Measurements from ENCODE around the gene PIP5K1B.

The PIP5K1B gene

GRCh38 chr9:68708513-68708912 is 3.5 kb downstream of the PIP5K1B start:
- DNase-seq (ENCODE audit: low spot score): no peak

DNA sequence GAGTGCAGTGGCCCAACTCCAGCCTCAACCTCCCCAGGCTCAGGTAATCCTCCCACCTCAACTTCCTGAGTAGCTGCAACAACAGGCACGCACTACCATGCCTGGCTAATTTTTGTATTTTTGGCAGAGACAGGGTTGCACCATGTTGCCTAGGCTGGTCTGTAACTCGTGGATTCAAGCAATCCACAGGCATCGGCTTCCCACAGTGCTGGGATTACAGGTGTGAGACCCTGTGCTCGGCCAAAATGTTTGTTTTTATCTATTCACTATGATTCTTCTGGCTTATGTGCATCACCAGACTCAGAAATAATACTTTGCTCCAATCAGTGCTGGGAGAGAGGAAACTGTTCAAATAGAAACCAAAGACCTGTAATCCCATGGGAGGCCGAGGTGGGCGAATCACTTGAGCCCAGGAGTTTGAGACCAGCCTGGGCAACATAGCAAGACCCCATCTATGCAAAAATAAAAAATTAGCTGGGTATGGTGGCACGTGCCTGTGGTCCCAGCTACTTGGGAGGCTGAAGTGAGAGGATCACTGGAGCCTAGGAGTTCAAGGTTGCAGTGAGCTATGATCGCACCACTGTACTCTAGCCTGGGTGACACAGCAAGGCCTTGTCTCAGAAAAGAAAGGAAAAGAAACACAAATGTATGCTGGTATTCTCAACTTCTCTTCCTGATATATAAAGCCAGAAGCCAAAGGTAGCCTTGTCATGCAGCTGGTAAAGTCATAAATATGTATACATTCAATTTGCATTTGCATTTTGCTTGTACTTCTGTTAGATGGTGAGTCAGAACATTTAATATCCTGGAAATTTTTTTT is 4.5 kb downstream of the PIP5K1B start:
- DNase-seq (ENCODE audit: low spot score): no peak

DNA sequence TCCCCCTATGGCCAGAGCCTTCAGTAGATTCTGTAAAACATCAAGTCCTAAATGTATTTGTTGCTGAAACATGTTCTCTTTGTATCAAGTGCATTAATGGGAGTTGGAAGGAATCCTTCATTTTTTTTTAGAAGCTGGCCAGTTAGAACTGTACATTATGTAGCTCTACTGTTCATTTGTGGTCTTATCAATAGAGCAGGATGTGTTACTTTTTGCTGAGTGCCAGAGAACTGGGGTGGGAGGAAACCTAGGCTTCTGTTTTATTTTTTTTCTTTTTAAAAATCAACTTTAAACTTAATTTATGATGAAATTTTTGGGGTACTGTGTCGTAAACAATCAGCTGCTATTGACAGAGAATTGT is 5.1 kb downstream of the PIP5K1B start:
- no peak for DNase-seq (ENCODE audit: low spot score)

DNA sequence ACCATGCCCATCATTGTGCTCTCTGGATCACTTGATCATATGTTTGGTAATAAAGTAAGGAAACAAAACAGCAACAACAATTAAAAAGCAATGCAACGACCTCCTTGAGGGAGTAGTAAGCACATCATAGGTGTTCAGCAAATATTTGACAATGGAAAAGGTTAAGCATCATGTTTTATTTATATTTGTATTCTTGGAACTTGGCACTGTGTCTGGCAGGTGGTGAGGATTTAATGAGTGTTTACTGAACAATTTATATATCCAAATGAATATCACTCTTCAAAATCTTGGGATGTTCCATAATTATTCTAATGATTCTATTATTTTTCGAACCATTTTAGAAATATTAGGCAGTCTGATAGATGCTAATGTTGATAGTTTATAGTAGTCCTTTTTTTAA is 6.2 kb downstream of the PIP5K1B start:
- no peak for DNase-seq (ENCODE audit: low spot score)

- DNase-seq (ENCODE audit: low spot score): no peak
These were observed 6.9 kb downstream of the PIP5K1B start for GRCh38 chr9:68711932-68712331.

DNA sequence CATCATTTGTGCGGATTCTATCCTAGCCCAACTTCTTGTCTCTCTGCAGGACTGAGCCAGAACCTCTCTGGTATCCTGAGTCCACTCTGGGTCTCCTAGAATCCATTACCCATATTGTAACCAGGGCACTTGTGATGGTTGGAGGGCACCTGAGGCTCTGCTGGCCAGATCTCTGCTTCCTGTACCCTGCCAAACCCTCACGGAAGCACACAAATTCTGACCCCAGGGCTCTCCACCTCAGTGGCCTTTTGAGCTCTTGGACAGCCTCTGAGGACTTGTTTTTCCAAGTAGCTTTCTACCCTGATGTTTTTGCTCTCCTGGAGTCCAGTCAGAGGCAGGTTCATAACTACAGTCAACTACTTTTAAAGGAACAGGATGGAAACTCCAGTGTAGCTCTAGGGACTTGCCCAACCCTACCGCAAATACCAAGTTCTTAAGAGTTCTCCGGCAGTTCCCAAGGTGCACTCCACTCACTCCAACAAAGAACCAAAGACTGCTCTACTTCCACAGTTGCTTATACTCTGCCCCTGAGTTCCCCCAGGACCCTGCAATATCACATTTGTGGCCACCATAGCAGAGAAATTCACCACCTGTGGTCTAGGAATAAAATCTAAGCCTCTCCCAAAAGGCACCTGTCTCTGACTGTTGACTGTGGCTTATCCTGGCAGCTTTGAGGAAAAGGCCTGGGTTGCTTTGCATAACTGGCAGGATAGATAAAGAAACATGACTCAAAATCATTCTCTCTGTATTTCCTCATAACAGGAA is 9.6 kb downstream of the PIP5K1B start:
- no peak for DNase-seq (ENCODE audit: low spot score)

GRCh38 chr9:68715181-68715456 is 10.1 kb downstream of the PIP5K1B start:
- DNase-seq (ENCODE audit: low spot score): no peak

- no peak for DNase-seq (ENCODE audit: low spot score)
These were observed 12.8 kb downstream of the PIP5K1B start for GRCh38 chr9:68717552-68718443.

DNA sequence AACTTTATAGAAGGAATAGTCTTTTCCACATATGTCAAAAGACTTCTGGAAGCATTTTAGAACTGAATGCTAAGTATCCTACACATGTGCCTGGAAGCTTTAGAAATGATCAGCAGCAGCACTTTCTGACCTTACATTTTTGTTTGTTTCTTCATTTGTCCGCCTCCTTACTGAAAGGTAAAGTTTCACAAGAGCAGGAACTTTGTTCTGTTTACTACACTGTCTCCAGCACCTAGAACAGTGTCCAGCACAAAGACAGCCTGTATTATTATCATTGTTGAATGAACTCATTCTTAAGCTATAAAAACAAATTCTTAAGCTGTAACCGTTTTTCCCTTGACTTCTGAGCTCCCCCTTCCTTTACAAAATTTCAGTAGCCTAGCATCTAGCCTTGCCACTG is 14.8 kb downstream of the PIP5K1B start:
- DNase-seq (ENCODE audit: low spot score): no peak

GRCh38 chr9:68720656-68721313 is 15.7 kb downstream of the PIP5K1B start:
- DNase-seq (ENCODE audit: low spot score): no peak

DNA sequence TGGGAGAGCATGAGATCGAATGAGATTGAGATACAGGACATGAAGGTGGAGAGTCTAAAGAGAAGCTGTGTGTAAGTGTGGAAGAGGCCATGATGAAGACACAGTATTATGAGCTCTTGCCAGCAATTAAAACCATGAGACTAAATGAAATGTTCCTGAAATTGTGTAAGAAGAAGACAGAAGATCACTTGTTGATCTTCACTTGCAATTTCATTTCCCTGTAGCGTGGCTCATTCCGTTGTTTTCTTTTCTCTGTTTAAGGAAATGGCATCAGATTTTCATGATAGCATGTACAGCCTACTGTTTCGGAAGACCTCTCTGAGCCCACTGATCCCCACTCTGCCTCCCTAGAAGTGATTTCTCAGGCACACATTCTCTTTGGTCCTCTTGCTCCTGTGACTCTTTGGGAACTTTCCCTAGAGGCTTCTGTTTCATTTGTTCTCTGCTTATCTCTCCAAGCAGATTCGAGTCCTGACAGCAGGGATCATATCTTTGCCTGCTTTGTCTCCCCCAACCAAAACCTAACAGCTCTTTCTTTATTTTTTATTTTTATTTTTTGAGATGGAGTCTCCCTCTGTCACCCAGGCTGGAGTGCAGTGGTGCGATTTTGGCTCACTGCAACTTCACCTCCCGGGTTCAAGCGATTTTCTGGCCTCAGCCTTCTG is 16.8 kb downstream of the PIP5K1B start:
- no peak for DNase-seq (ENCODE audit: low spot score)

DNA sequence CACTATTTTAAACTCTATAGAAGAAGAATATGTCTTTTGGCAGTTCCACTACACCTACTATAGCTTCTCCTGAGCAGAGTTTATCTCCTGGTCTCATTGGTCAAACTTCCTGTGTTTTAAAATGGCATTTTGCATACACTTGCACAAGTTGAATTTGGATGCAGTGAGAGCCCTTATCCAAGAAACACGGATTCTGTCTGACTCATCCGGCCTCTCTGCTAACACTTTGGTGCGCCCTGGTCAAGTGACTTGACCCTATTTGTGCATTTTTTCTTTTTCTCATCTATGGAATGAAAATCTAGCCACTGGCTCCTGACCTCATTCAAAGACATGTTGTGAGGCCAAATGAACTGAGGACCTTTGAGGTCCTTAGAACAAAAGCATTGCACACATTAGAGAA is 20.0 kb downstream of the PIP5K1B start:
- no peak for DNase-seq (ENCODE audit: low spot score)

DNA sequence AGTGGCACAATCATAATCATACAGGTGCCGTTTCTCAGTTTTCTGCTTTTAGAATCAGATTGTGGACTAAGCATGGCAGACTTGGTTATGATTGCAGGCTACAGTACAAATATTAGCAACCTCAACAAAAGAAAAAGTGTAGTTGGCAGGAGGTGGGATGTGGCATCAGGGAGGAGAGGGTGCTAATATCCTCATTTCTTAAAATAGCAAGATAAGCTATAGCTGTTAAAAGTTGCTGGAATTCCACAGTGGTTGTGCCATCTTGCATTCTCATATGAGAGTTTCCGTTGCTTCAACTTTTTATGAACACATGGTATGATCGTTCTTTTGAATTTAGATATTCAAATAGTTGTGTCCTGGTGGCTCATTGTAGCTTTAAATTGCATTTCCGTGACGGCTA is 21.4 kb downstream of the PIP5K1B start:
- no peak for DNase-seq (ENCODE audit: low spot score)

DNA sequence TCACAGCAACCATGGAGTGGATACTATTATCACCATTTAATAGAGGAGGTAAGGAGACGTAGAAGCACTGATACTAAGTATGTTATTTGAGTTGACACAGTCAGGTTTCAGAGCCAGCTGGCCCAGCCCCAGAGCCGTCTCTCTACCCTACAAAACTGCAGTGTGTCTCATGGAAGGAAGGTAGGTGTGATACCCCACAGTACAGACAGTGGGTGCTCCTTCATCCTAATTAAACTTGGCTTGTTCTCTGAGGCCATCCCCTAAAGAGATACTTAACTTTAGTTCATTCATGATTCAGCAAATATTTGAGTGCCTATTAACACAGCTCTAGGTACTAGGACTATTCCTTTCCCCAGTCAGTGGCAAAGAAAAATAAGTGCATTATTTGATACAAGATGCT is 22.6 kb downstream of the PIP5K1B start:
- DNase-seq (ENCODE audit: low spot score): no peak

DNA sequence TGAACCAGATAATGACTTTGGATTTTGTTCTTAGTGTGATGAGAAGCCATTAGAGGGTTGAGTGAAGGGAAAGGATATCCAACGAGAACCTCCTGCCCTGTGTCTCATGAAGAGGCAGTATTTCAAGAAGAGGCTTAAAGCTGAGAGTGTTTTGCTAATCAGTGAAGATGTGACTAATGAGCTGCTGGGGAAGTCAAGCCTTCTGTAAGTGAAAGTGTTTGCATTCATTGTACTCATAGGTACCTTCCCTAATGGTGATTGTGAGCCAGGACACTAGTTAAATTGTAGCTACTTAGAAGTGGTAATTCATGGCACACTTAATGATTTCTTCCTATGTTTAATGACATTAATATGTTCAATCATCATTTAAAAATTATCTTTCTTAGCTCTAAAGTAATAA is 23.7 kb downstream of the PIP5K1B start:
- no peak for DNase-seq (ENCODE audit: low spot score)

GRCh38 chr9:68730570-68731235 is 25.7 kb downstream of the PIP5K1B start:
- no peak for DNase-seq (ENCODE audit: low spot score)

- DNase-seq (ENCODE audit: low spot score): no peak
These were observed 26.8 kb downstream of the PIP5K1B start for GRCh38 chr9:68731857-68732256.

DNA sequence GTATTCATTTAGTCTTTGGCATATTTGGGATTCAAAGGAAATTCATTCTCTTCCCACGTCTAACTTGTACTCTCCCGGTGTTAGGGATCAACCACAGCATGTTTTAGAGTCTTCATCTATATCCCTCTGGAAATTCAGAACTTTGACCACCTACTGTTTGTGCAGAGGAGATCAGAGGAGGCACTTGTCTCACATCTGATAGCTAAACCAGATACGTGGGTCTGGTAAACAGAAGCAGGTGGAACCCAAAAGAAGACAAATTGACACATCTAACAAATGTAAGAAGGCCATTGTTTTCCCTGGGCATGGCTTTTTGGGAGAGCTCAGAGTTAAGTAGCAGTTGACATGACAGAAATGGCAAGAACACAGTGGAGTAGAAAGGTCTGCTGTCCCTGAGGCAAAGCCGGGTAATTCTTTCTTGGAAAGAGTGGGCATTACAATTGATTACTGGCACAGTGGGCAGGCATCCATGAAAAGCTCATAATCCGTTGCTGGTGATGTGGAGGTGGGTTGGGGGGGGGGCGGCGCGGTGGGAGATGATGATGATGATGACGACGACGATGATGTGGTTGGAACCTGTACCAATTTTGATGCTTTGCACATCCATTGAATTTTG is 27.5 kb downstream of the PIP5K1B start:
- no peak for DNase-seq (ENCODE audit: low spot score)

DNA sequence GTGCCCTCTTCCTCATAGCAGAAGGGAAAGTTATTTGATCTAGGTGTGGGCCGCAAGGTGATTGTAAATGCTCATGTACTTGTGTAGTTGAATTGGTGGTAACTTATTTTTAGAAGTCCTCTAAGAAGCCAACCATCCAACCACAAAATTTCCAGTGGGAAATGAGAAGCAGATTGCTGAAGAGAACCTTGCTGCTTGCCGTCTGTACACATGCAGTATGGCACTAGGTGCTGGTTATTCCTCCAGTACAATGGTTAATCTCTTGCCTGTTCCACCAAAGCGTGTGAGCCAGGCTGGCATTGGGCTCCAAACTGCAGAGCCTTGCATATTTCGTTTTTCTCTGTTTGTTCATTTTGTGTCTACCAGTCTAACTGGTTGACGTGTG is 28.0 kb downstream of the PIP5K1B start:
- no peak for DNase-seq (ENCODE audit: low spot score)

DNA sequence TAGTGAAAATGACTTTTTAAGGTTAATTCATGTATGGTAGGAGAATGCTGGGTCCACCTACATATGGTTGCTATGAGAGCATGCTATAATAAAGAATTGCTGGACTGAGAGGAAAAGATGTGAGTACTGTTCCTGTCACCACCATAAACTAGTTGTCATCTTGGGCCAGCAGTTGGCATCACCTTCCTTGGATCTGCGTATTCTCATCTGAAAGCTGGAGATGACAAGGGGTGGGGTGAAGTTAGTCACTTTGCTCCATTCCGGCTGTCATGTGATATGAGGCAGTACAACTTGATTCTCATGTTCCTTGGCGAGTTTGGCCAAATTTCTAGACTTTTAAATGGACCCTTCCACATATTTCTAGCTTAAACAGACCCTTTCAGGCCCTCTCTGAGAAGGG is 33.3 kb downstream of the PIP5K1B start:
- no peak for DNase-seq (ENCODE audit: low spot score)

All from COLO829 (cell line).